A673 (cell line): Measurements from ENCODE around the gene OBSCN. TPM values are rescaled to one million over a fixed set of nuclear protein-coding genes. Genes with fewer than 3 reads are reported as not detected.
"Not testable (repeated sequence)": the region's sequence is repeated elsewhere in the genome, so short reads cannot be mapped to it uniquely, and the experiment has no call there.

Experiments
- BruUV-seq: library from RNA; stranded (reverse); fragments of 400-500 nt; replicated peaks from 2 replicates; lab custom pipeline; 2021; lab: Mats Ljungman, UMichigan
- CTCF ChIA-PET: fragments of 300-600 bp; sonication (Branson Sonifier 250); formaldehyde crosslinking; loops from one replicate; lab custom pipeline; 2022; ENCODE audit warnings: antibody characterized with exemption; lab: Charles Lee
- POLR2A ChIA-PET: fragments of 300-600 bp; sonication (Branson Sonifier 250); formaldehyde crosslinking; loops from one replicate; lab custom pipeline; 2022; ENCODE audit warnings: antibody characterized with exemption; ENCODE audit not compliant: low non-redundant PET; lab: Charles Lee
- DNase-seq: peaks from one replicate; pipeline ENCODE4 v3.0.0-alpha.2; 2015; ENCODE audit warnings: low spot score
- H3K27ac ChIP-seq: fragments of 200-600 bp; sonication (generic); 2 replicates; pipeline ENCODE4 v1.5.1; 2016; ENCODE audit warnings: mixed run types, low read depth, mild to moderate bottlenecking, mixed read lengths, antibody characterized with exemption, low read length; ENCODE audit not compliant: poor library complexity, severe bottlenecking
- H3K27me3 ChIP-seq: fragments of 200-600 bp; sonication (generic); replicated peaks from 2 replicates; pipeline ENCODE4 v1.6.1; 2017; ENCODE audit warnings: mixed run types, low read depth, mild to moderate bottlenecking, mixed read lengths, antibody characterized with exemption, low read length; ENCODE audit not compliant: insufficient read depth, poor library complexity
- H3K36me3 ChIP-seq: fragments of 200-600 bp; sonication (generic); 2 replicates; pipeline ENCODE4 v1.6.1; 2016; ENCODE audit warnings: mixed run types, mild to moderate bottlenecking, mixed read lengths, antibody characterized with exemption, low read length; ENCODE audit not compliant: insufficient read depth, poor library complexity, severe bottlenecking
- H3K4me1 ChIP-seq: fragments of 200-600 bp; sonication (generic); 2 replicates; pipeline ENCODE4 v1.6.1; 2017; ENCODE audit warnings: mixed run types, mild to moderate bottlenecking, mixed read lengths, antibody characterized with exemption, low read length; ENCODE audit not compliant: insufficient read depth, poor library complexity, severe bottlenecking
- H3K4me3 ChIP-seq: fragments of 200-600 bp; sonication (generic); 2 replicates; pipeline ENCODE4 v1.5.1; 2016; ENCODE audit warnings: low read depth, mixed run types, mild to moderate bottlenecking, mixed read lengths, low read length; ENCODE audit not compliant: poor library complexity, severe bottlenecking
- H3K9me3 ChIP-seq: fragments of 200-600 bp; sonication (generic); 2 replicates; pipeline ENCODE4 v1.6.1; 2016; ENCODE audit warnings: mixed run types, low read depth, mild to moderate bottlenecking, mixed read lengths, antibody characterized with exemption, low read length; ENCODE audit not compliant: poor library complexity, severe bottlenecking
- EZH2 ChIP-seq: fragments of 200-600 bp; sonication (generic); IDR thresholded peaks from 2 replicates; pipeline ENCODE4 v1.6.1; 2017; ENCODE audit warnings: borderline replicate concordance, low read depth, mild to moderate bottlenecking, mixed read lengths, antibody characterized with exemption, low read length; ENCODE audit not compliant: poor library complexity, severe bottlenecking
- intact Hi-C: fragments of 100-400 bp; cut with micrococcal nuclease; formaldehyde crosslinking; loops from one replicate; pipeline ENCODE4 v1.10.0; 2022; ENCODE audit not compliant: unreplicated experiment
- total RNA-seq: library from RNA; stranded (reverse); gene quantifications from 2 replicates; pipeline ENCODE4 v1.2.3, GENCODE V29; 2021
- TF ChIP-seq, protein P1 (sequence below): fragments of 300-800, 200-600 bp; sonication (generic); conservative IDR thresholded peaks from 2 replicates; pipeline ENCODE4 v1.5.1; 2017; ENCODE audit warnings: low read depth, mild to moderate bottlenecking, antibody characterized with exemption, low read length, moderate library complexity, mixed read lengths

OBSCN gene
- total RNA-seq, 1 experiment from 2014 or later = 37.7 TPM

- BruUV-seq = no TSS peak
- no peak overlapping the region for H3K4me3 ChIP-seq
- H3K27me3 ChIP-seq = no peaks in the 10 kb centered on the region
- intact Hi-C loops = no loop called here
- no peaks in the 10 kb centered on the region for H3K4me1 ChIP-seq
- CTCF ChIA-PET = no interaction called here
- H3K9me3 ChIP-seq = peaks cover 58% of the 10 kb centered on the region
- H3K36me3 ChIP-seq = peaks cover 72% of the 10 kb centered on the region
- H3K27ac ChIP-seq = no peak overlapping the region
- no peak for DNase-seq
- POLR2A ChIA-PET = no interaction called here
- TF ChIP-seq, protein P1, sequence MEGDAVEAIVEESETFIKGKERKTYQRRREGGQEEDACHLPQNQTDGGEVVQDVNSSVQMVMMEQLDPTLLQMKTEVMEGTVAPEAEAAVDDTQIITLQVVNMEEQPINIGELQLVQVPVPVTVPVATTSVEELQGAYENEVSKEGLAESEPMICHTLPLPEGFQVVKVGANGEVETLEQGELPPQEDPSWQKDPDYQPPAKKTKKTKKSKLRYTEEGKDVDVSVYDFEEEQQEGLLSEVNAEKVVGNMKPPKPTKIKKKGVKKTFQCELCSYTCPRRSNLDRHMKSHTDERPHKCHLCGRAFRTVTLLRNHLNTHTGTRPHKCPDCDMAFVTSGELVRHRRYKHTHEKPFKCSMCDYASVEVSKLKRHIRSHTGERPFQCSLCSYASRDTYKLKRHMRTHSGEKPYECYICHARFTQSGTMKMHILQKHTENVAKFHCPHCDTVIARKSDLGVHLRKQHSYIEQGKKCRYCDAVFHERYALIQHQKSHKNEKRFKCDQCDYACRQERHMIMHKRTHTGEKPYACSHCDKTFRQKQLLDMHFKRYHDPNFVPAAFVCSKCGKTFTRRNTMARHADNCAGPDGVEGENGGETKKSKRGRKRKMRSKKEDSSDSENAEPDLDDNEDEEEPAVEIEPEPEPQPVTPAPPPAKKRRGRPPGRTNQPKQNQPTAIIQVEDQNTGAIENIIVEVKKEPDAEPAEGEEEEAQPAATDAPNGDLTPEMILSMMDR = no peak
- no peak for TF ChIP-seq EZH2
Observed at GRCh38 chr1:228246216-228246900, 38.5 kb downstream of the OBSCN start.

- ChIA-PET POLR2A (no interaction called here), CTCF (no interaction called here)
- peaks cover 24% of the 10 kb centered on the region for H3K9me3 ChIP-seq
- H3K4me1 ChIP-seq = no peaks in the 10 kb centered on the region
- no peak overlapping the region for H3K4me3 ChIP-seq
- peaks cover 52% of the 10 kb centered on the region for H3K36me3 ChIP-seq
- no peak overlapping the region for H3K27ac ChIP-seq
- TF ChIP-seq, protein P1 = no peak
- intact Hi-C loops = no loop called here
- H3K27me3 ChIP-seq = no peaks in the 10 kb centered on the region
- no peak for DNase-seq
- BruUV-seq = no TSS peak
Observed at GRCh38 chr1:228249513-228250305, 41.9 kb downstream of the OBSCN start.

DNA sequence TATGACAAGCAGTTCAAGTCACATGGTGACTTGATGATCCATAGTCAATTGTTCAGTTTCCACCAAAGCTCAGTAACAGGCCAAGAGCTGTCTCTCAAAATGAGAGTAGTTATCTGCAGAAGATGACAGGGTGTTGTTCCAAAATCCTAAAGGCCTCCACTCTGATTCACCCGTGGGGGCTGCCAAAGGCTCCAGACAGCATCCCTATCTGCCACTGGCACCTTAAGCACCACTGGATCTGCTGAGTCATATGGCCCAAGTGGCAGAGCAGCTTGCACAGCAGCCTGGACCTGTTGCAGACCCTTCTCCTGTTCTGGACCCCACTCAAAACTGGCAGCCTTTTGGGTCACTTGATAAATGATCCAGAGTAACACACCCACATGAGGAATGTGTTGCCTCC lies 44.6 kb downstream of the OBSCN start:
- BruUV-seq, H3K27me3 ChIP-seq, DNase-seq, H3K27ac ChIP-seq, intact Hi-C loops, POLR2A ChIA-PET, CTCF ChIA-PET, H3K9me3 ChIP-seq, H3K4me1 ChIP-seq, H3K4me3 ChIP-seq: not testable (repeated sequence)
- H3K36me3 ChIP-seq = peaks cover 25% of the 10 kb centered on the region
